Fibroblast of peridontal ligament (primary cell): ENCODE data around the gene AKR1B15.
"Not testable (repeated sequence)": the region's sequence is repeated elsewhere in the genome, so short reads cannot be mapped to it uniquely, and the experiment has no call there.

Experiments used
- DNase-seq: peaks from one replicate; pipeline ENCODE4 v3.0.0-alpha.2; 2010; ENCODE audit errors: extremely low read depth

AKR1B15 gene

DNA sequence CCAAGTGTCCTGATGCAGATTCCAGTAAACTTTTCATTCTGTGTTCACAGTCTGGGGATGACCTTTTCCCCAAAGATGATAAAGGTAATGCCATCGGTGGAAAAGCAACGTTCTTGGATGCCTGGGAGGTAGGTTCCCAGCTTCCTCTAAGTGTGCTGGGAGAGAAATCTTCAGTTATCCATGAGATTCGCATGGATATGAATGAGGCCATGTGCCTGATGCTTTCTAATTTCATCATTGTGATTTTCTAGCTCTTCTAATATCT lies 16.0 kb upstream of the AKR1B15 start:
- no peak for DNase-seq

DNA sequence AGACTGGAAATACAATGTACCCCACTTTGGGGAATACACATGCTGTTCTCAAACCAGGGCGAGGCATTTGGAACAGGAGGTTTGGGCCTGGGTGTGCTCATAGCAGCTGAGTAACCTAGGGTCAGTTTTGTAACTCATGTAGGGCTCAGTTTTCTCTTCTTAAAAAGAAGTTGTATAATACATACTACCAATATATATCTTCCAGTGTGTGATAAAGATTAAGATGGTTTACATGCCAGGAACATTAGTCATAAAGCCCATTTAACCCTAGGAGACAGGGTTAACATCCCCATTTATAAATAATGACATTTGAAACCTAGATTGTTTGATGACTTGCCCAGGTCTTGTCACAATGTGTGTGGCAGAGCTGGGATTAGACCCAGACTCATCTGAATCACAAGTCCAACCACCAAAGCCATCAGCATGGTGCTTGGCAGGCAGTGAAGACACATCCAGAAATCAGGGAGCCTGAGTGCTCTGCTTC lies 15.6 kb upstream of the AKR1B15 start:
- DNase-seq: peak; percentile 56

DNA sequence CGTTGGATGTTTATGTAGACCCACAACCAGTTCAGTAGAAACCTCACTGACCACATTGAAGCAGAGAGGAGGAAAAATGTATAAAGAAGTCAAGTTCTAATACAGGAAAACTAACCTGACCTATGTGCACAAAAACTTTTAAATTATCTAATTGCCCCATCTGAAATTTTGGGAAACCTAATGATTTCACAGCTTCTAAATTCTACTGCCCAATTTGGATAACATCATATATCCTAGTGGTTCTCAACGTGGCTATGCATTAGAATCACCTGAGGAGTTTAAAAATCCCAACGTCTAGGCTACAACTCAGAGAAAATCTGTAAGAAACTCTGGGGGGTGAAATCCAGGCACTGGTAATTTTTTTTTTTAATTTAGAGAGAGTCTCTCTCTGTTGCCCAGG lies 14.3 kb upstream of the AKR1B15 start:
- no peak for DNase-seq

DNA sequence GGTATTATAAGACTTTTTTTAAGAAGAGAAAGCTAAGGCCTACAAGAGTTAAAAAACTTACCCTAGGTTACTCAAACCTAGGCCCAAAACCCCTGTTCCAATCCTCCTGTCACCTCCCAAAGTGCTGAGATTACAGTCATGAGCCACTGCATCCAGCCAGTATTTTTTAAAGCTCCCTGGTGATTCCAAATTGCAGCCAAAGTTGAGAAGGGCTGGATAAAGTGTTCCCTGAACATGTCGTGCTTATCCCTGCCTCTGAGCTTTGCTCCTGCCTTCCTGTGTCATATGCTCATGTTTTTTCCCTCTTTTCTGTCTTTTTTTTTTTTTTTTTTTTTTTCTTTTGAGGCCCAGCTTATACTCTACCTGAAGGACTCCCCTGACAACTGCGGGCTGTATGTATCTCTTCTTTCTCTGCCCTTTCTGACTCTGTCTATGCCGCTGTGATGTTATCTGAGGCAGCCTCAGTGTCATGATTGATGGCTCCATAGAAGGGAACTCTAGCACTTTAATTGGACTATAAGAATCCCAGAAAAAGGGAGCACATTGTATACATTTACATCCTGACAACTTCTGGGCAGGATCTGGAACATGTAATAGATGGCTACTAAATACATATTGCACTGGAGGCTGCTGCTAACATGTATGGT lies 13.5 kb upstream of the AKR1B15 start:
- DNase-seq: no peak

DNA sequence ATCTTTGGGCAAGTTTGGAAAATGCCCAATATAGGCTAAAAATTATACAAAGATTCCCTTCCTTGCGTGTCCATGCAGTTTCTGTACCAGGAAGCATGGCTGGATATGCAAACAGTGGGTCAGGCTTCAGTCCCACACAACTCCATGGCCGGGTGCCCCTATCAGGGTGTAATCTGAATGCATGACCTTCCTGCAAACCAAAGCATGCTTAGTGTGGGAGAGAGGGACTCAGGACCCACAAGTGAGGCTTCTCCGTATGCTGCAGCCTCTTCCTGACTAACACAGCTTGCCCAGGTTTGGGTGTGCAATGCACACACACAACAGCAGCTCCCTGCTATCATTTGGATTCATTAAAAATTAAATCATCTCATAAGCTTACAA lies 13.0 kb upstream of the AKR1B15 start:
- DNase-seq: no peak

DNA sequence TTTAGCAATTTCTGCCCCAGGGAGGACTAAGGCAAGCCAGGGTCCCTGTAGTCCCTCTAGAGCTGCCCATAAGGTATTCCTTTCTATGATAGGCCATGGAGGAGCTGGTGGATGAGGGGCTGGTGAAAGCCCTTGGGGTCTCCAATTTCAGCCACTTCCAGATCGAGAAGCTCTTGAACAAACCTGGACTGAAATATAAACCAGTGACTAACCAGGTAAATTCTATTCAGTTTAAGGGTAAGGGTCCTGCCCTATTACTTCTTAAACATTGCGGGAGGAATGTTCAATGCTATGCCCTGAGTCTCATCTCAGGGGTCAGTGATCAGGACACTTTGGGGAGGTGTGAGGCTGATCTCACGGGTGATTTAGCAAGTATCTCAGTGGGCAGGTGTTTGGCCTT lies 12.4 kb upstream of the AKR1B15 start:
- not testable (repeated sequence) for DNase-seq

DNA sequence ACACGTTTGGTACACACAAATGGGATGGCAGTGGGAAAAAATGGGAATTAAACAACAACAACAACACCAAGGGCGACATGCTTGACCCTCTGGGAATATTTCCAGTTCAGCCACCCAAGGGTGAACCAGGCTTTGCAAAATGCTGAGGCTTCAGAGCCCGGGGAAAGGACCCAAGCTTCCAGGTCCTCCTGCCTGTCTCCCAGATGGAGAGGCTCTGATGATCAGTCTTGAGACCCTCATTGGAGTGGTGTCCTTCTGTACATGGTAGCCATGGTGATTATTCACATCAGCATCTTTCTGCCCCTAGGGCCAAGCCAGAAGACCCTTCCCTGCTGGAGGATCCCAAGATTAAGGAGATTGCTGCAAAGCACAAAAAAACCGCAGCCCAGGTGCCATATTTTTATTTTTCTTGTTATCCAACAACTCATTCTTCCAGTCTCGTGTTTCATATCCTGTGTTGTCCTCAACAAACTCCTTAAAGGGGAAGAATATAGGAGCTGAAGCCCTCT lies 11.6 kb upstream of the AKR1B15 start:
- DNase-seq: not testable (repeated sequence)

DNA sequence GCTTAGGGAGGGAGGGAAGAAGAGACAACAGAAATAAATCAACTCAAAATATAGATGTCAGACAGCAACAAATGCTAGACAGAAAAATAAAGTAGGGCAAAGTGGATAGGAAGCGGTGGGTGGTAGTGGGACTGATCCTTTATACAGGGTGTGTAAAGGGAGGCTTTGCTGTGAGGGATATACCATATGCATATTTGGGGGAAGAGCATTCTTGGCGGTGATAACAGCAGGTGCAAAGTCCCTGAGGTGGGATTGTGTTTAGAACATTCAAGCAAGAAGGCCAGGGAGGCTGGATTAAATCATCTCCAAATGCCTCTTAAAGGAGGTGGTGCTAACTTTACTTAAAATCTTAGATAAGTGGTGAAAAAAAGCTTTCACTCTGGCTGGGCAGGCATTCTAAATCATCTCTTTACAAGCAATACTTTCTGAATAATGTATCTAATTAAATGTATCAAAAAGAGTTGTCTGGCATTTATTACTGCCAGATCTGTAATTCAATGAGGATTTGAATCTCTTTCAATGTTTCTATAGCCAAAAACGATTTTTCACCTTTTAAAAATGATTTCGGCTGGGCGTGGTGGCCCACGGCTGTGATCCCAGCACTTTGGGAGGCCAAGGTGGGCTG lies 9.4 kb upstream of the AKR1B15 start:
- DNase-seq: no peak

DNA sequence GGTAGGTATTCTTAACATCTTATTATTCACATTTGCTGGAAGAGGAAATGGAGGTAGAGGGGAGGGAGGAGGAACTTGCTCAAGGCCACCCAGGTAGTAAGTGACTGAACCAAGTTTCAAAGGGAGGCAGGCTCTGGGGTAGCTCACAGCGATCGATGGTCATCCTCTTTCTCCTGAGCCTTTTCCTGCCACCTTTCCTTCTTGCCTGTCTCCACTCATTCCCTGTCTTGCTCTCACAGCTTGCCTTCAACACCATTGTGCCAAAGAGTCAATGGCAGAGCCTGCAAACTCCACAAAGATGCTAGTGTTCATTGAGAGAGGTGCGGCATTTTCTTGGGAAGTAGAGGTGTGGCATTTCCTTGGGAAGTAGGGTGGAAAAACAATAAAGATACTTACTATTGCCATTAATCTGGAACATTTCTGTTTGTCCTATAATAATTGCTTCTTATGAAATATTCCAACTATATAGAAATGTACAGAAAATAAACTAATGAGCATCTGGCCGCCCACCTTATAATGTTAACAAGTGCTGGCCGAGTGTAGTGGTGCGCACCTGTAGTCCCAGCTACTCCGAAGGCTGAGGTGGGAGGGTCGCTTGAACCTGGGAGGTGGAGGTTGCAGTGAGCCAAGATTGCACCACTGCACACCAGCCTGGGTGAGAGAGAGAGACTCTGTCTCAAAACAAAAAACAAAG lies 7.3 kb upstream of the AKR1B15 start:
- not testable (repeated sequence) for DNase-seq

DNA sequence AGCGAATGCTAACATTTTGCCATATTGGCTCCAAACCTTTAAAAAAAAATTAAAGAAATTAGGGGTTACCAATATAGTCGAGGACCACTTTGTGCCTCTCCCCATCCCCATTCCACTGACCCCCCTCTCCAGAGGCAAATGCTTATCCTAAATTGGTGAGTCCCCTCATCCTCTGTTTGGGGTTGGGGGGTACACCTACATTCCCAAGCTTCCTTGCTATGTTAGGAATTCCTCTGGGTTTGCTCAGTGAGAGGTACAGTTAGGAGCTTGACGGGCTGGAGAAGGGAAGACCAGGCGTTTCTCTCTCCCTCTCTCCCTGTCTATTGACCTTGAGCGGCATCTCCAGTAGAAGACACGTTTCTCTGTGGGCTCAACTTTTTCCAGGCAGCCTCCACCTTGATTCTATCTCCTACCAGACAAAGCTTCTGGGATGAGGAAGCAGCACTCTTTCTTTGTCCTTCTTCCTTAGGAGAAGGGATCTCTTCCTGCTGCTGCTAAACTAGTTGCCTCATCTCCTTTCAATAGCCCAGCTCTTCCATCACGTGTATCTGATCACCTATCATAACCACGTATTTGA lies 6.6 kb upstream of the AKR1B15 start:
- no peak for DNase-seq

DNA sequence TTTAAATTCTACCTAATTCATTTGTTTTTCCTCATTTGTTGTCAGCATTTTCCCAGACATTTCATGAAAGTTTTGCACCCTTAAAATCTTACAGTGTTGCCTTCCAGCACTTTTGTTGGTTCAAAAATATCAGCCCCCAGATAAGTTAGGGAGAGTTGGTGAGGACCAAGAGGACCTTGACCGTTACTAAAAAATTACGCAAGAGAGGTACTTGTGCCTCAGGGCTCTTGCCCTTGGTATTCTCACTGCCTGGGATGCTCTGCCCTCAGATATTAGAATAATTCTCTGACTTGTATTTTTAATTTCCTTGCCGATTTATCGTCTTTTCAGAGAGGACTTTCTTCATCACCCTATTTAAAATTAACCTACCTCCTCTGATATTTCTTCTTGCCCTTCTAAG lies 3.5 kb upstream of the AKR1B15 start:
- DNase-seq: no peak

DNA sequence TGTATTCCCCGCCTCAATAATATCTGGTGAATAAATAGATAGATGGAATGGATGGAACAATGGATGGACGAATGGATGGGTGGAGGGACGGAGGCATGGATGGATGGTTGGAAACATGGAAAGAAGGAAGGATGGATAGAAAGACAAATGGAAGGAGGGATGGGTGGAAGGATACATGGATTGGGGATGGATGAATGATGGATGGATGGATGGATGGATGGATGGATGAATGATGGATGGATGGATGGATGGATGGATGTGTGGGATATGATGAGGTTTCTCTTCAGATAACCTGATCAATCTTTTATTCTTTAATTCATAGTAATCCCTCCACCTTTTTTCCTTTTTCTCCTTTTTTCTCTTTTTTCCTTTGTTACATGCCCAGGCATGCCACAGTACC lies 3.0 kb upstream of the AKR1B15 start:
- DNase-seq: no peak

DNA sequence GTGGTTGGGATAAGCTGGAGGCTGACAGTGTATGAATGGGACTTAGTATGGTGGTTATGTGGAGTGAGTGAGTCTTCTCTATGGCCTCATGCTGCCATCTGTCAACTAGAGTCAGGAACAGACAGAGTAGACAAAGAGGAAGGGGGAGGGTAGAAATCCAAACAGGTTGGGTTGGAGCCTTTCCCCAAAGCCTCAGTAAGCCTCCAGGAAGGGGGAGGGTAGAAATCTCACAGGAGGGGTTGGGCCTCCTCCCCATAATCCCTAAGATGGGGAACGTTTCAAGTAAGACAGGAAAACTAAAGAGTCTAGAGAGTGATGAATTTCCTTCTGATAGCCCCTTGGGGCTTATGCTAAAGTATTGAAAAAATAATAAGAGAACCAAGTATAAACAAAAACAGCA lies 2.0 kb upstream of the AKR1B15 start:
- no peak for DNase-seq

DNA sequence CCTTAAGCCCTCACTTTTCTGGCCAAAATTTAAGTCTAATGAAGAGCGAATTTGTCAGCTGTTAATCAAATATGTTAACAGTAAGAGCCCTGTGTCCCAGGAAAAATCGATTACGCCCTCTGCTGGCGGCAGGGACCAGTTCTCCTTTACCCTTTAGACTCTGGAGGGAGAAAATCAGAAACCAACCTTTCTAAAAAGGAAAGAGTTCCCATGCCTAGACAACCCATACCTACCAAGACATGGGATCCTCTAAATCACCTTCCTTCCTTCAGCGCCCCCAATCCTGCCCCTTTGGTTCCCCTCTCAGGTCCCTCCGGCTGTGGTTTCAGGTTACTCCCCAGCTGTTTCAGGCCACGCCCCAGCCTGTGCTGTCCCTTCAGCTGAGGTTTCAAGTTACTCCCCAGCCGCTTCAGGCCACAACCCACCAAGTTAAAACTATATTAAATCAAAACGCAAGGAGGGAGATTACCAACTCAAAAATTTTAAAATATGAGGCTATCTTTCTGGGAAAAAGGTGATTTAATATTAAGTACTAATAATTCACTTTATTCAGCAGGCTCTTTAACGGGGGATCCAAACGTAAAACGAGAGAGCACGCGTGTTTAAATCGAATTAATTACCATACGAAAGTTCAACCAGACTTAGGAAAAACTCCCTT lies 1.4 kb upstream of the AKR1B15 start:
- DNase-seq: peak; percentile 80

DNA sequence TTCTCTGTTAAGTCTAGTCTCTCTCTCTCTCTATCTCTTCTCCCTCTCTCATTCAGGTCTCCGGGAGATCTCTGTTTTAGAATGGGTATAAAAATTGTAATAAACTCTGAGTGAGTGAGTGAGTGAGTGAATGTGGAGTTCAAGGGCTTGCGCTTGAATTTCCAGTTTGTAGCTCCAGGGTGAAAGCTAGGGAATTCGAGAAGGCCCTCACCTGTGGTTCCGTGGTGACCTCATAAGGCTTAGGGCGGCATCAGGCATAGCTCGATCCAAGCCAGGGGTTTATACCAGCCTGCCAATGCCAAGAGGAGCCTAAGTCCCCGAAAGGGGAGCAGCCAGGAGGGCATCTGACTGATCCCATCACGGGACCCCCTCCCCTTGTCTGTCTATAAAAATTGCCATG lies 456 bp downstream of the AKR1B15 start:
- DNase-seq: no peak

DNA sequence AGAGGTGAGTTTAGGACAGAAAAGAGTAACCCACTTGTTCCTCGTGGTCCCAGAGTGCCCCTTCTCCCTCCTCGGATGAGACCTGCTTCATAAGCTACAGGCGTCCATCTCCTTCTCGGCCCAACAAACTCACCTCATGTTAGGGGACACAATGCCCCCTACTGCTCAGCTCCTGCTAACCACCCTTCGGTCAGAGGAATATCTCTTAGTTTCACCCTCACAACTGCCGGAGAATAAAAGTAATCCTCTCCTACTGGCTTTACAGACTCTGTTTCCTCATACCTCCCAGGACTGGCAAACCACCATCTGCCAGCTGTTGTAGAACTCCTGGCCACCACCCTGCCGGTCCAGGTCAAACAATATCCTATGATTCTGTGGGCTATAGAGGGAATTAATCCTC lies 3.2 kb downstream of the AKR1B15 start:
- DNase-seq: no peak

DNA sequence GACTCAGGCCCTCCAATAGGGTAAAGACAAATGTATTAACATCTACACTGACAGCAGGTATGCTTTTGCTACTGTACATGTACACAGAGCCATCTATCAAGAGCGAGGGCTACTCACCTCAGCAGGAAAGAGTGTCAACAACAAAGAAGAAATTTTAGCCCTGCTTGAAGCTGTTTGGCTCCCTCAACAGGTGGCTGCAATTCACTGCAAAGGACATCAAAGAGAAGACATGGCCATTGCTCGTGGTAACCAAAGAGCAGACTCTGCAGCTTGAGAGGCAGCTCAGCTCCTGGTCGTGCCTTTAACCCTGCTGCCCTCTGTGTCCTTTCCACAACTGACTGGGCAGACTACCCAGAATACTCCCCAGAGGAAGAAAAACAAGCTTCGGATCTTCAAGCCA lies 5.1 kb downstream of the AKR1B15 start:
- no peak for DNase-seq

DNA sequence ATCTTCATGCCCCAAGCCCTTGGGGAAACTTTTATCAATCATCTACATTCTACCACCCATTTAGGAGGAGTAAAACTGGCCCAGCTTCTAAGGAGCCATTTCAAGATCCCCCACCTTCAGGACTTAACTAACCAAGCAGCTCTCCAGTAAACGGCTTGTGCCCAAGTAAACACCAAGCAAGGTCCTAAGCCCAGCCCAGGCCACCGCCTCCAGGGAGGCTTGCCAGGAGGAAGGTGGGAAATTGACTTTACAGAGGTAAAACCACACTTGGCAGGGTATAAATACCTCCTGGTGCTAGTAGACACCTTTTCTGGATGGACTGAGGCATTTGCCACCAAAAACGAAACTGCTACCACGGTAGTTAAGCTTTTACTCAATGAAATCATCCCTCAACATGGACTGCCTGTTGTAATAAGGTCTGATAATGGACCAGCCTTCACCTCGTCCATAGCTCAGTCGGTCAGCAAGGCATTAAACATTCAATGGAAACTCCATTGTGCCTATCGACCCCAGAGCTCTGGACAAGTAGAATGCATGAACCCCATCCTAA lies 5.6 kb downstream of the AKR1B15 start:
- DNase-seq: no peak

DNA sequence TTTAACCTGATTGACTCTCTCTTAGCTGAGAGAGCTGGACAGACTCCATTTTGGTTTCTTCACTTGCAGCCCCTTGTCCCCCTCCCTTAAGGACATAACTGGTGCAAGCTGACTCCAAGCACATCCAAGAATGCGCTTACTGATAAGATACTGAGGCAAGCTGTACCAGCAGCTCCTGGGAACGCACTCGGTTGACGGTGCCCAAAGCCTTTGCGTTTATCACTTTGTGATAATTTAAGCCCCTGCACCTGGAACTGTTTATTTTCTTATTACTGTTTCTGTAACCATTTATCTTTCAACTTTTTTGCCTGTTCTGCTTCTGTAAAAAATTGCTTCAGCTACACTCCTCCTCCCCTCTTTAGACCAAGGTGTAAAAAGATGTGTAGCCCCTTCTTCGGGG lies 8.5 kb downstream of the AKR1B15 start:
- DNase-seq: no peak

DNA sequence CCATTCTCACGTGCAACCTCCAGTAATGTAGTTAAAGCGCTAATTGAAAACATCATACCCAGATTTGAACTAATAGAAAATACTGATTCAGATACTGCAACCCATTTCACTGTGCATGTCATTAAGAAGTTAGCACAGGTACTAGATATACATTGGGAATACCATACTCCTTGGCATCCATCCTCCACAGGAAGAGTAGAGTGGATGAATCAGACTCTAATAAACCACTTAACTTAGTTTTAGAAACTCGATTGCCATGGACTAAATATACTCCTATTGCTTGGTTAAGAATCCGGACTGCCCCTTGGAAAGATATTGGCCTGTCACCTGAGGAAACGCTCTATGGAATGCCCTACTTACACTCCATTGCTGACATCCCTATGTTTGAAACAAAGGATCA lies 9.5 kb downstream of the AKR1B15 start:
- no peak for DNase-seq

DNA sequence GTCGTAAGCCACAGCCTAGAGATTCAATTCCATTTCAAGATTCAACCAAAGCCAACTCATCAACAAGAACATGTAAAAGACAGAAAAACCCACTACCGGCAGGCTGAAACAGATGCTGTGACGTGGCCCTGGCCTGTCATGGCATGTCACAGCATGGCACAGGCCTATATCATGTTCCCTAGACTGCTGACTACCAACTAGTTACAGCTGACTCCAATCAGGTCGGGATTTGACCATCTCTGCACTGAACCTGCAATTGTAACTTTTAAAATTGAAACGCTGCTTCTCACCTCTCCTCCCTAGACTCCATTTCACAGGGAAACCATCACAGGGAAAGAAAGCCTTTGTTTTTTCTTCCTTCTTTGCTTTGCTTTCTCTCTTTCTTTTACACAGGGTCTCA lies 12.7 kb downstream of the AKR1B15 start:
- not testable (repeated sequence) for DNase-seq

DNA sequence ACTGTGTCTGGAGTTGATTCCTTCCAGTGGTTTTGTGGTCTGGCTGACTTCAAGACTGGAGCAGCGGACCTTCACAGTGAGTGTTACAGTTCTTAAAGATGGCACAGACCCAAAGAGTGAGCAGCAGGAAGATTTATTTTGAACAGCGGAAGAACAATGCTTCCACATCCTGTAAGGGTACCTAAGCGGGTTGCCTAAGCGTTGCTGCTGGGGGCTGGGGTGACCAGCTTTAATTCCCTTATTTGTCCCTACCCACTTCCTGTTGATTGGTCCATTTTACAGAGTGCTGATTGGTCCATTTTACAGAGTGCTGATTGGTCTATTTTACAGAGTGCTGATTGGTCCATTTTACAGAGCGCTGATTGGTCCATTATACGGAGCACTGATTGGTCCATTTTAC lies 13.2 kb downstream of the AKR1B15 start:
- DNase-seq: peak; percentile 92
